Measurements from ENCODE around the gene IFNLR1.

IFNLR1 gene

GRCh38 chr1:24124980-24125379 is 62.1 kb downstream of the IFNLR1 start:
- no peak for DNase-seq

- DNase-seq = no peak
Observed at GRCh38 chr1:24123611-24124010, 63.5 kb downstream of the IFNLR1 start.

DNA sequence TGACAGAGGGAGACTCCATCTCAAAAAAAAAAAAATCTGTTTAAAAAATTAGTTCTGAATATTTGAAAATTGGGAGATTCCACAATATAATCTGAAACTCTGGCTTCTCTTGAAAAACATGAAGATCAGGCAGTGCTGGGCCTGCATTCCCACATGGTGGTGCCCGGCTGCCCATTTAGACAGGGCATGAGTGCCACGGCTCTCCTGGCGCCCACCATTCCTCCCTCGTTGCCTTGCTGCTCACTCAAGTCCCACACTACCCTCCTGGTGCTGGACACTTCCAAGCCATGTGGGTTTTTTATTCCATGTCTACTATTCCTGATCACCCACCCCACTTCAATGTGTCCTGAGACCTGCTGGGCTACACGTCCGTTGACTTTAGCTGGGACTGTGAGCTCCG is 64.3 kb downstream of the IFNLR1 start:
- no peak for DNase-seq

DNA sequence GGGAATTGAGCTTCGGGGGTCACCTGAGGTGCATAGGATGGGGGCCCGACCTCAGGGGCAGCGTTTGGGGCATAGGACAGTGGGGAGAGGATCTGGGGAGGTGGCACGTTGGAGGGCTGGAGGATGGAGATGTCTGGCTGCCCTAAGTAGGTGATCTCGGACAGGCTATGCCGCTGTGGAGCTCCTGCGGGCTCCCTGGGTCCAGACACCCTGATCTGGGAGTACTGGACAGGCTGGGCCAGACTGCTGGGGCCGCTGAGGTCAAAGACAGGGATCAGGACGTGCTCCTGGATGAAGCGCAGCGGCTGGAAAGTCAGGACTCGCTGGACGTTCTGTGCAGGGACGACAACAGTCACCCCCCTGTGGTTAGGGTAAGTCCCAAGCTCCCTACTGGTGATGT is 65.7 kb downstream of the IFNLR1 start:
- no peak for DNase-seq

- DNase-seq = no peak
Observed at GRCh38 chr1:24120965-24121364, 66.1 kb downstream of the IFNLR1 start.

DNA sequence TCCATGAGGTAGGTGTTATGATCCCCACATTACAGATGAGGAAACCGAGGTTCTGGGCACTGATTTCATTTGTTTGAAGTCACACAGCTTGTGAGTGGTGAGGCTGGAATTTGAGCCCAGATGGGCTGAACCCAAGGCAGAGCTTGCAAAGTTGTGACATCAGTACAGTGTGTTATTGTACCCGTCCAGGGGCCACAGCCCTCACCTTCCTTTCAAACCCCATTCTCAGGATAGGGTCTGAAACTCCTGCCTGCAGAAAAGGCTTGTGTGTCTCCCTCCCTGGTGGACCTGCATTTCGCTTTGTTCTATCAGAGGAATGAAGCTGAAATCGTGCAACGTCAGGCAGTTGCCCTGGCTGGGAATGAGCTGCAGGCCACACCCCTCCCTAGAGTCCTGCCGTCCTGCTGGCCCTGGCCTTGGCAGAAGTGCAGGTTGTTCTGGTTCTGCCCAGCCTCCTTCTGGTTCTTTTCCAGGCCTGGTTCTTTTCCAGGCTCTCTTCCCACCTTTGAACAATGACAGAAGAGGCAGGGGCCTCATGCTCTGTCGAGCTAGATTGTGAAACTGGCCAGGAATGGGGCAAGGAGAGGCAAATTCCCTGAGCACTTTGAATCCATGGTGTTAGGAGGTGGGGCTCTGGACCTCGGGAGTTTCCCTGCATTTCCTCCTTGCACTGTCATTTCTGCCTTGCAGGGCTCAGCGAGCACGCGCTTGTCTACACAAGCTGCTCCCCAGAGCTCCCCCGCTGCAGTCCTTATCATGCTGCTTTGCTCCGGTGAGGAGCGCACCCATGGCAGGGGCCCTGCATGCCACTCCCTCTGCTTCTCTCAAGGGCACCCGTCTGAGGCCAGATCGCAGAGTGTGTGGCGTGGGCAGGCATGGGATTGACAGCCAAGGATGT is 67.0 kb downstream of the IFNLR1 start:
- peak in 1 of 51 donors; percentile 26 for DNase-seq

DNA sequence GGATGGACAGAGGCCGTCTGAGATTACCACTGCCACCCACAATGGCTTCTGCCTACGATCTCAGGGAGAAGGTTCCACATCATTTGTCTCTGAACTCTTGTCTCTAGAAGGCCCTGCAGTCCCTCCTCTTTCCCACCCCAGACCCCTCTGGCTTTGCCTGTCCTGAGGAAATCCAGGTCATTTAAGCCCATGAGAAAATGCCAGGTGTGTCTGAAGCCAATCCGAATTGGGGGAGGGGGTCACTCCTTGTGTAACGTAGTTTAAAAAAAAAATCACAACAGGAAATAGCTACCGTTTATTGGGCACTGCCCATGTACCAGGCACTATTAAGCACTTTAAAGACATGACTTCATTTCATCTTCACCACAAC is 67.6 kb downstream of the IFNLR1 start:
- no peak for DNase-seq

DNA sequence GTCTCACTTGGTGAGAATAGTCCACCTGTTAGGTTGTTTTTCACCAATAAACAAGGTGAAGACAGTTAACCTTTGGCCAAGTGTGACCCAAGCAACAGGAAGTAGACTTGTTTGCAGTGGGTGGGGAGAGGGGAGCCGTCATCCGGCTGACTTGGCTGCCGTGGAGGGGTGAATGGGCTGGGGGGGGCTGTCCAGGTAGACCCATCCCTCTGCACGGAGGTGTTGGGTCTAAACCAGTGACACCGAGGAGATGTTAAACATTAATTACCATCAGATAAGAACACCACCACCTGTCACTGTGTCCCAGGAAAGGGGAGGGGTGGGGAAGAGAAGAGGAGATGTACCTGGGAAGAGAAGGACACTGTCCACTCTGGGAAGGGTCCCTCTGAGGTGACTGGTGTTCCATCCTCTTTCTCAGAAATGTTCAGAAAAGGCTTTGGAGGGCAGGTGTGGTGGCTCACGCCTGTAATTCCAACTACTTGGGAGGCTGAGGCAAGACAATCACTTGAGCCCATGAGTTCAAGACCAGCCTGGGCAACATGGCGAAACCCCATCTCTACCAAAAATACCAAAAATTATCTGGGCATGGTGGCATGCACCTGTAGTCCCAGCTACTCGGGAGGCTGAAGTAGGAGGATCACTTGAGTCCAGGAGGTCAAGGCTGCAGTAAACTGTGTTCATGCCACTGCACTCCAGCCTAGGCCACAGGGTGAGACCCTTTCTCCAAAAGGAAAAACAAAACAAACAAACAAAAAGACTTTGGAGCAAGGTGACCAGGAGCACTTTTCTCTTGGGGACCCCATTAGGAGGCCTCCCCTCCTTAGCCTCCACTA is 68.5 kb downstream of the IFNLR1 start:
- DNase-seq = no peak

DNA sequence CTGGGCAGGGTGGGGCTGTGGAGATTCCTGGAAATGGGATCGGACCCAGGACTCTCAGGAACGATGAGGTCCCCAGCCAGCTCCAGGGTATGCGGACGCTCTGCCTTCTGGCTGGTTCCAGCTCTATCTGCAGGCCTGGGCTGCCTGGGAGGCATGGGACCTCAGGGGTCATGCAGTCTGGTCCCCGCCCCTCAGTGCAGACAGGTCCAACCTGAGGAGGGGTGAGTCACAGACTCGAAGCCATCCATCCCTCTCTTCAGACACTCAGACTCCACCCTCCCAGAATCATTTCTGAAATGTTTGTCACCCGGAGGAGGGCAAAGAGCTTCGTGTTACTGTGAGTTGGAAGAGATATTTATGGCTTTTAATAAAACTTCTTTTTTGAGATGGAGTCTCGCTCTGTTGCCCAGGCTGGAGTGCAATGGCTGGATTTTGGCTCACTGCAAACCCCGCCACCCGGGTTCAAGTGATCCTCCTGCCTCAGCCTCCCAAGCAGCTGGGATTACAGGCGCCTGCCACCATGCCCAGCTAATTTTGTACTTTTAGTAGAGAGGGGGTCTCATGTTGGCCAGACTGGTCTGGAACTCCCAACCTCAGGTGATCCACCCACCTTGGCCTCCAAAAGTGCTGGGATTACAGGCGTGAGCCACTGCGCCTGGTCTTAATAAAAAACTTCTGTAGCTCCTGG is 69.2 kb downstream of the IFNLR1 start:
- DNase-seq = no peak

DNA sequence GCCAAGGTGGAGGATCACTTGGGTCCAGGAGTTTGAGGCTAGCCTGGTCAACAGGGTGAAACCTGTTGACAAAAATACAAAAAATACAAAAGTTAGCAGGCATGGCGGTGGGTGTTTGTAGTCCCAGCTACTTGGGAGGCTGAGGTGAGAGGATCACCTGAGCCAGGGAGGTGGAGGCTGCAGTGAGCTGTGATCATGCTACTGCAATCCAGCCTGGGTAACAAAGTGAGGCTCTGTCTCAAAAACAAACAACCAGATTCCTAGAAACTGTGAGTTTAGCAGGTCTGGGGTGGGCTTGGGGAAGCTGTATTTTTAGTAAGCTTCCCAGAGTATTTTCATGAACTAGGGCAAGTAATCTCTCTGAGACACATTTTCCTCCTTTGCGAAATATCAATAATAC is 70.0 kb downstream of the IFNLR1 start:
- DNase-seq = no peak

DNA sequence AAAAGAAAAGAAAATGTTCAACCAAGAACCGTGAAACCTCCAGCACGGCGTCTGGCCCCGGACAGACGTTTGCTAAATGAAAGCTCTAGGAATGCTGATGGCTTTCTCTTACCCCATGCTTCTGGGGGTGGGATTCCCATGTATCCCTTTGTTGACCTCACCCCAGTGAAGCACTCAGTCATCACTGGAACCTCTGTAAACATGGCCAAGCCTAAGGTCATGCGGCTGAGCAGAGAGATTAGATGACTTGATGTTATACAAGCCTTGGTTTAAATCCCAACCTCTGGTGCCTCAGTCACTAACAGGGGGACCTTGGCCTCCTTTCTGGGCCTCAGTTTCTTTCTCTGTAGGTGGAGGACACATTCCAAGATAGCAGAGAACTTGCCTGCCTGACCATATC is 72.3 kb downstream of the IFNLR1 start:
- no peak for DNase-seq

DNA sequence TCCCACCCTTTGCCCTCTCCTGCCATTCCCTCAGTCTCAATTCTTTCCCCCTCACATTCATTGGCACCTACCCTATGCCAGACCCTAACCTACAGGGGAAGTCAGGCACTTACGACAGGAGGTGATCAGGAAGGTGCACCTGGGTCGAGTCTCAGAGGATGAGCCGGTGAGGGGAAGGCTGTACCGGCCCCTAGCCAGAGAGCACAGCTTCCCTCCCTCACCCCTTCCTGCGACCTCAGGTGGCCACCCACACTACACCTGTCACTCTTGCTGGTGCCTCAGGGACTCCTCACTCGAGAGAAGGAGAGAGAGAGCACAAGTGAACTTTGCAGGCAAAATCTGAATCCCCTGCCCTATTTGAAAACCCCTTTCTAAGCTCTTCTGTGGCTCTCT is 73.5 kb downstream of the IFNLR1 start:
- no peak for DNase-seq

DNA sequence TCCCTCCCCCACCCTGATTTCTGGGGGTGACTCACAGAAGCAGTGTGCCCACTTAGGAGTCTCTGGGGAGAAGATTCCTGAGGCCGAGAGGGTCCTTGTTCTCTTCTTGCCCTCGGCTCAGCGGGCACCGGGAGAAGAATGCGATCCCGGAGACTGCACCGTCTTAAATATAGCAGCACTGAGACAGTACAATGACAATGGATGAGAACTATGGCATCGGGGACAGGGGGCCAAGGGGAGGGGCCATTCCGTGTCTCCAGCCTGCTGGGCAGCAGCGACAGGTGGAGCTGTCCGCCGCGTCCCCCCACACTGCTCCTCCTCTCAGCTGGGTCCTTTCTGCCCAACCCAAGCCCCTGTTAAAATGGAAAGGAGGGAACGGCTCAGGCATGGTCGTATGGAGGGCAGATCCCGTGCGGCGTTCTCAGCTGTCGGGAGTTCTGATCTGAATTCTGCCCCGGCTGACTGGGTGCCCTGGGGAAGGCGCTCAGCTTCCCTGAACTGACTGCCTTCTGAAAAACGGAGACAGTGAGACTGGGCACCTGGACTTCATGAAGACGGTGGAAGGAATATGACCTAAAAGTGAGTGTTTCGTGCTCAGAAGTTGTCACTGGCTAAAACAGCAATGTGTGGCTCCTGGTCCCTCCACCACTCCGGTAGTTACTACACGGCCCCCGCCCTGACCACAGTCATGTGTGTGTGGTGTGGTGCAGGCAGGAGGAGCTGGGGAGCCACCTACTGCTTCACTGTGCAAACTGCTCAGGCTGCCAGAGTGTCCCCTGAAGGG is 74.9 kb downstream of the IFNLR1 start, which contains the start of gene MYOM3:
MYOM3 (minus strand) TSS at position 140 of the 784 bp plus-strand sequence. CDS start 3,499 bp downstream, outside the sequence.
- peak in 28 of 51 donors; percentile 3 to 49 (median 22) for DNase-seq

DNA sequence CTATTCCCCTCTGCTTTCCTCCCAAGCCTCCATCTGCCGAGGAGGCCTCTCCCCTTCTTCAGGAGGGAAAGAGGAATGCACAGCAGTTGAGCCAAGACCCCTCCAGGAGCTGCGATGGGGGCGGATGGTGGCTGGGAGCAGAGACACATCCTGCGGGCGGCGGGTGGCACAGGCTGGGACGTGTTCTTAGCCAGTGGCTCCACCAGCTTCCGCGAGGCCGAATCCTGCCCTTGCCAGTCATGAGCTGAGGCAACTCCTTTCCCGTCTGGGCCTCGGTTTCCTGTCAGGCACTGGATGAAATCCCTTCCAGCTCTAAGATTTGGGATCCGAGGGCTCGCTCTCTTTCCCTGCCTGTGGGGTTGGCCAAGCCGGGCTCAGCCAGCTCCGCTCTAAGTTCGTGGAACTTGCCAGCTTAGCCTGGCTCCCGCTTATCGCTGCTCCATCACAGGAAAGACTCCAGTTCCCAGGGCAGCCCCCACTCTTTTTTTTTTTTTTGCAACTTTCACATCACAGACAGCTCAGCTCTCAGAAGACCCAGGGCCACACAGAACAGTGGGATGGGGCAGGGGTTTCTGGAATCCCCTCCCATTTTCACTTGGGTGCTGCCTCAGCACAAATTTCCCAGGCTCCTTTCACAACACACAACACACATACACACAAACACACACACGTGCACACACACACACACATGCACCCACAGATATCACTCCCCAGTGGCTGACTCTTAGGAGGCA is 75.7 kb downstream of the IFNLR1 start:
- DNase-seq = peak in 2 of 51 donors; percentile 7 to 19

DNA sequence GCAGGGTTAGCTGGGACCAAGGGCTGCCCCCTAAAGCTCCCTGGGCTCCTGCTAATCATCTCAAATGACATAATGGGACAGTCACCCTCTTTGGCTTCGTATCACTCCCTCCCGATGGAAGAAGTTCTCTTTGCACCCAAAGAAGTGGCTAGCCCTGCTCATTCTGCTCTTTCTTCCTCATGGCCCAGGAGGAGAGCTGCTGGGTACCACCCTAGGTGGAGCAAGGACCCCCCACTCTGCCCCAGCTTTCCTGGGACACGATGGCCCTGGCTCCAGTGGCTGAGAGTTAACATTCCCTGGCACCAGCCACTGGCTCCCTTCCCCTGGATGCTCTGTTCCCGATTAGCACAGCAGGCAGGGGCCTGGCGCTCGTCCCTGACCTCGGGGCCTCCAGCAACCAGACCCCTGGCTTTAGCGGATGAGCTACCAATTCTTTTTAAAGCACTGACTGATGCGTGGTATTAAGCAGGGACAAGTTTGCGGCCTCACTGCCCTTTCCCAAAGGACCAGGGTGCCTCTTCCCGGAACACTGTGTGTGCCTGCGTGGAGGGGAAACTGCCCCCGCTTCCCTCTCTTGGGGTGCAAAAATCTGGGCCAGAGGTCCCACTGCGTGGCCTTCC is 76.3 kb downstream of the IFNLR1 start:
- no peak for DNase-seq

DNA sequence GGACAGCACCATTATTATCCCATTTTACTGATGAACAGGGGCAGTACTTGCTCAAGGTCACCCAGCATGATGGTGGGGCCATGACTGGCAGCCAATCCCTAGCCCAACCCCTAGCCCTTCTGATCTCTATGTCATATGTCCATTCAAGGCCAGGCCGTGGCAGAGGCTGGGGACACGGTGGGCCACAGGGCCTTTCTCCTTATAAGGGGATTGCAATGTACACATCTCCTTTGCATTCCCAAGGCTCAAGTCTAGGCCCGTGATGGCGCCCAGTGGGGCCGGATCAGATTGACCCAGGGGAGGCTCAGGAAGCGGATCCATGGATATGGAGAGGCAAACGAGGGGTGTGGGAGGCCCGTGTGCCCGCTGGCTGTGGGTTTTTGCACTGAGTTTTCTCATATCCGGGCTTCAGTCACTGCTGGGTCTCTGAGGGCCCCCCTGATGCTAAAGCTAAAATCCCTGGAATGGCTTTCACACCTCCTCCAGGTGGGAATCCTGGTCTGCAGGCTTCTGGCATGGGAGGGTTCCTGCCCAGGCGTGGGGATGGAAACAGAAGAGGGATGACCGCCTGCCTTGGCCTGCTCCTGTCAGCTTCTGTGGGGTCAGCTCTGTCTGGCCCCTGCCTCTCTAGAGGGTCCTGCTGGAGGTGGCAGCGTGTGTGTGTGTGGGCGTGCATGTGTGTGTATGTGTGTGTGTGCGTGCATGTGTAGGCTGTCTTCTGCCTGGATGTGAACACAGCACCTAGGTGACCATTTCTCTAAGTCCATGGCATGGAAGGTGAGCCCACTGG is 77.2 kb downstream of the IFNLR1 start:
- no peak for DNase-seq

- DNase-seq = no peak
Observed at GRCh38 chr1:24109166-24109483, 78.0 kb downstream of the IFNLR1 start.

DNA sequence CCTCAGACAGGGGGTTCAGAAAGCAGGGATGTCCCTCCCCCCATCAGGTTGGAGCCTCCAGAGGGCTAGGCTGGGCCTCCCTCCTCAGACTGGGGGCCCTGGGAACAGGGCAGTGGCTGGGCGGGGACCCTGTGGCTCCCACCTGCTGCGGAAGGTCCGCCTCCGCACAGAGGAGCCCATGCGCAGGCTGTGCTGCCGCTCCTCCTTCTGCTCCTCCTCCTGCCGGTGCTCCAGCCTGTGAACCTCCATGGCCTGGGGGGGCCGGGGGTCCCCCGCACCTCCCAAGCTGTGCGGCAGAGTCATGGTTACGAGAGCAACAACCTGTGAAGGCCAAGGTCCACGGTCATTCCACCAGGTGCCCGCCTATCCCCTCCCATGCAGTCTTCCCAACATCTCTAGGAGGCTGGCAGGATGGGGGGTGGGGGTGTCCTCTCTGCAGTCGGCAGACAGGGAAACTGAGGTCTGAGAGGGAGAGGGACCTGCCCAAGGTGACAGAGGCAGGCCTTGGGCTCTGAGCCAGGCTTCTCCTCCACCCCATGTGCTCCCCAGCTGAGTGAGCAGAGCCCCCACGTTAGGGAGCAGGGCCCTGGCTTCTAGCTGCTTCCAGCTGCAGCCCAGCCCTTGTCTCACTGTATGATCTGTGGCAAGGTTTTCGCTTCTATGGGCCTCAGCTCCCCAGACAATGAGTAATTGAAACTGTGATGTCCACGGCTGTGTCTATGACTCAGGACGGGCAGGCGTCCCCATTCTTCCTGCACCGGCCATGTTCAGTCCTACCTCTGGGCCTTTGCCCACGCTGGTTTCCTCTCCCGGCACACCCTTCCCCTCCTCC is 78.5 kb downstream of the IFNLR1 start:
- no peak for DNase-seq

Data from hypothalamus (tissue), 51 donors.